GM19467 (cell line): ENCODE measurements around the gene GPC6.
"Not testable (repeated sequence)": the region's sequence is repeated elsewhere in the genome, so short reads cannot be mapped to it uniquely, and the experiment has no call there.

Experiments used
- ATAC-seq: cut with Tn5 transposase; IDR thresholded peaks from one replicate; pipeline ENCODE4 v1.9.1; 2021; ENCODE audit warnings: mild to moderate bottlenecking, moderate library complexity; ENCODE audit not compliant: unreplicated experiment

Gene GPC6

GRCh38 chr13:94263038-94263437, 1036.4 kb downstream of the GPC6 start:
- ATAC-seq: no peak

- ATAC-seq: no peak
These were observed 1041.2 kb downstream of the GPC6 start for GRCh38 chr13:94267581-94268366.

- ATAC-seq: no peak
These were observed 1042.1 kb downstream of the GPC6 start for GRCh38 chr13:94268661-94269060.

- no peak for ATAC-seq
These were observed 1043.0 kb downstream of the GPC6 start for GRCh38 chr13:94269557-94269956.

- no peak for ATAC-seq
These were observed 1043.9 kb downstream of the GPC6 start for GRCh38 chr13:94270556-94270955.

DNA sequence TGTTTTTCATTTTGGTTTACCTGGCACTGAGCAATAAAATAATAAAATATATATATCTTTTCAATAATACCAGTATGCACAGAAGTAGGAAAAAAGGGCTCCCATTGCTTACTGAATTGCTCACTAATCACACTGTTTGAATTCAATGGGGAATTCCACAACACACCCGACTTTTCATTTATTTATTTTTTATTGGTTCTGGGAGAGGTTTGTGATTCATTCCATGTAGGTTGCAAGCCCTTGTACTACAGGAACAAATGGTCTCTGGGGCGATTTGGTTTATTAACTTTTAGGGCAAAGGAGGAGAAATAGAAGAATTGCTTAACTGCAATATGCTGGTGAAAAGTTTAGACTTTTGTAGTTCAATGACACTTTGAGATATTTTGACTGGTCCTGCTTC, 1045.4 kb downstream of the GPC6 start:
- no peak for ATAC-seq

- no peak for ATAC-seq
These were observed 1053.7 kb downstream of the GPC6 start for GRCh38 chr13:94280349-94280748.

DNA sequence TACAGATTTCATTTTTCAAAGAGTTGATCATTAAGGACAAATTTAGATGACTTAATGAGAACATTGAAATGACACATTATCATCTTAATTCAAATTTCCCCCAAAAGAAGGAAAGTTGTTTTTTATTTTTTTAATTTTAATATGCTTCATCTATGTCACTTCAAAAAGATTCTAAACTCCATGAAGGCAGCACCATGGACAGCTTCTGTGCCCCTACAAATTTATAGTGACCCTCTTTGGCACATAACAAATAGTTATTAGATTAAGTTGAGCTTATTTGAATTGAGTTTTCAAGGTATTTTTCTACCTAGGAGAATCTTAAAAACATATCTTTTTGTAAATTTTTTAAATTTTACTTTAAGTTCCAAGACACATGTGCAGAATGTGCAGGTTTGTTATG, 1054.2 kb downstream of the GPC6 start:
- no peak for ATAC-seq

DNA sequence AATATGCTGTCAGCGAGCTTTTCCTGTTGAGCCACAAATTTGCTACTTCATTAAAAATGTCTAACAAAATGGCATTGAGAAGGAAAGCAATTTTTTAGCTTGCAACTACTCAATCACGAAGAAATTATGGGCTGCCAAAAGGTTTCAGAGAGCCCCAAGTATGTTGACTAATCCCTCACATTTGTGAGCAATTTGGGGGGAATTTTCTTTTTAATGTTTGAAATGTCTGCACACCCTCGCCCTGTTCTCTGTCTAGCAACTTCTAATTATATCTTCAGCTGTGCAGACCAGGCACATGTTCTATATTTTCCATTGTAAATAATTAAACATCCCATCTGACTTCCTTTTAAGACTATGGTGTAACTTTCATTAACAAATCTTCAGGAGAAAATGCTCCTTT, 1060.0 kb downstream of the GPC6 start:
- no peak for ATAC-seq

DNA sequence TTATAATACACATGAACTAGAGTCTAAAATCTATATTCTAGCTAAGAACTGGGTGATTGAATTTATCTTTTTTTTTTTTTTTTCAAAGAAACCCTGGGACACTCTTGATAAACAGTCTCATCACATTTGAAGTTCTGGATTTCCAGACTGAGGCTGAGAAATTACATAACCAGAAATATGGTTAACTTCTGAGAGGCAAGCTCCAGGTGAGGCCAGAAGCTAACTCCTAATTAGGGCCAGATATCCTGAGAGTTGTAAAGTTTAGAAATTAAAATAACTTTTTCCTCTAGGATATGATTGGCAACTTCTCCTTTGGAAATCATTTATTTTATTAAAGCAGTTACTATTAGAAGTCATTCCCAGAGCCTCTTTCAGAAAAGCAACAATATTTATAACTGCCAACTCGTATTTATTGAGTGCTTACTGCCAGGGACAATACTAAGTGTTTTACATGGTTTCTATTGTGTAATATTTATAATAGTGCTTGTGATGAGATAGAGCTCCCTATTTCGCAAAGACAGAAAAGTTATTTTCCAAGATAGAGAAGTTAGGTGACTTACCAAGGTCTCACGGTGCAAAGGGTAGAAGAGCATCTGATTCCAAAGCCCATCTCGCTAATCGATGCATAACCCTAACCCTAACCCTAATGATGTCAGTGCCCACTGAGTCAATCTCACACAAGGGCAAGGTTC, 1065.2 kb downstream of the GPC6 start:
- ATAC-seq: no peak

- ATAC-seq: no peak
These were observed 1065.7 kb downstream of the GPC6 start for GRCh38 chr13:94292323-94292640.

DNA sequence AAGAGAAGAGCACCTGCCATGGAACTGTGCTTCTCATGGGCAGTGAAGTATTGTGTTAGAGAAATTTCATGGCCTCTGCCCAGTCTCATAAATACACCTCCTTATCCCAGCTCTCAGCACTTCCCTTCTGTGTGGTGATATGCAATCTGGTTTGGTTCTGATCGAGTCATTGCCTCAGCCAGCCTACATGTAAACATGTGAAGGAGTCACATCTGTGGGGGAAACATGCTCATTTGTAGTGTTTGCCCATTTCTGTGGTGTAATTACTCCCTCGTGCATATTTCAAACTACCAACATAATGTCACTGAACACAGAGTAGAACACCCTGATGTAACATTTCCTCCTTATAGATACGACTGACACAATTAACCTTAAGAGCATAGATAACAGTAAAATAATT, 1069.9 kb downstream of the GPC6 start:
- ATAC-seq: no peak

DNA sequence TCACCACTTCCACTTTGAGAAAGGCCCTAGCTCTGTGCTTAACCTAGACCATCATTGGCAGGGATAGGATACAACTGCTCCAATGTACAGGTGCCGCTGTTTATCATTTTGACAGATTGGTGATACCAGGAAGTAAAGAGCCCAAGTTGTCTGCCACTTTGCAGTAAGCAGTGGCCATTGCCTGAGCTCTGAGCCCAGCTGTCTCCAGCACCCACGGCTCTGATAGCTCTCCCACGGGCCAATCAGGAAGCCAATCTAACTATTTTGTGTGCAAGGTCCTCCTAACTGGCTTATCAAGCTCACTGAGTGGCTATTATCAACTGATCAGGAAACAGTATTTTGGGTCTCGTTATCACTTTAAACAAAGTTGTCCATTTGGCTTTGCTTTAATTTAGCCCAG, 1071.7 kb downstream of the GPC6 start:
- no peak for ATAC-seq

DNA sequence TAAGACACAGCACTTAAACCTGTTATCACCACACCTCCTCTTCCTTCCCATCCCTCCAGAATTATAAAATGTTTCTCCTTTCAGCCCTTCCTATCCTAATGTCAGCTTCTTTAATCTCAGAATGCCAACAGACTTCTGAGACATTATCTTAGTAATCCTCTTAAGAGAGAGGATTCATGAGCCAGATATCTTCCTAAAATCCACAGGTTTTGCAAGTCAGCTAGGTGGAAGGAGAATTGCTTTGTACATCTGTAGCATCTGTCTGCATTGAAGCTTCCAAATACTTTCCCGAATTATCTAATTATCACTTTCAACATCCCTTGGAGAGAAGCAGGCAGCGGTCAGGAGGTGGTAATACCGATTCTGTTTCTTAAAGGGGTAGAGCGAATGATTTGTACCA, 1073.8 kb downstream of the GPC6 start:
- no peak for ATAC-seq

DNA sequence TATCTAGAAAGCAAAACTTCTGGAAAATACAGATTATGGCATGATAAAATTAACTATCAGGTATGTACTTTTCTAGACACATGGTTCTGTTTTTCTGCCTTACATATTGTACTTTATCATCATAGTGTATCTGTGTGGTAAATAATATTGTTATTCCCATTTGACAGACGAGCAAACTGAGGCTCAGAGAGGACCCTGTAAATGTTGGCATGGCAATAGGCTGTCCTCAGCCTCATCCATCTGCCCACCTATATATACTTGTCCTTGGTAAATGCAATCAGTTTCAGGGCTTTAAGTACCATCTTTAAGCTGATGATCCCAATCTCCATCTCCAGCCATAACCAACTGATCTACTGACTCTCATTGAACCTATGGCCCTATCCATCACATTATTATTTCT, 1074.9 kb downstream of the GPC6 start:
- ATAC-seq: no peak

DNA sequence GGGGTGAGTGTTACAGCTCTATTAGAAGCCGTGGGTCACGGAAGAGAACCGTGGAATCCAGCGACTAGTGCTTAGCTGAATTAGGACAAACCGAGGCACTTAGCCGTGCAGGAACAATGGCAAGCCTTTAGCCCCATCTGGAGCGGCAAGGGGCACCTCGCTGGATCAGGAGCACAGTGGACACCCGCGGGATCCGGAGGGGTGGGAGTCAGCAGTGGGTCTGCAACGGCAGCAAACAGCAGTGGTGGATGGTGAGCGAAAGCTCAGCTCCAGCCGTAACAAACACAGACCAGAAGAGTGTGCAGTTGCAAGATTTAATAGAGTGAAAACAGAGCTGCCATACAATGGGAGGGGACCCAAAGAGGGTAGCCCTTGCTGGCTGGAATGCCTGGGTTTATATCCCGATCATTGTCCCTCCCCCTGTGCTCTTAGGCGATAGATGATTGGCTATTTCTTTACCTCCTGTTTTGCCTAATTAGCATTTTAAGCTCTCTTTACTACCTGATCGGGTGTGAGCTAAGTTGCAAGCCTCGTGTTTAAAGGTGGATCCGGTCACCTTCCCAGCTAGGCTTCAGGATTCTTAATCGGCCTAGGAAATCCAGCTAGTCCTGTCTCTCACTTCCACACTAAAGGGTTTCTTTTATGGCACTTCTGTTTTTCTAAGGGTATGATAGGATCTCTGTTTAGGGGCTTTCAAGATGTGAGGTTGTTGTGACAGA, 1076.4 kb downstream of the GPC6 start:
- not testable (repeated sequence) for ATAC-seq

- no peak for ATAC-seq
These were observed 1077.1 kb downstream of the GPC6 start for GRCh38 chr13:94303644-94304174.

DNA sequence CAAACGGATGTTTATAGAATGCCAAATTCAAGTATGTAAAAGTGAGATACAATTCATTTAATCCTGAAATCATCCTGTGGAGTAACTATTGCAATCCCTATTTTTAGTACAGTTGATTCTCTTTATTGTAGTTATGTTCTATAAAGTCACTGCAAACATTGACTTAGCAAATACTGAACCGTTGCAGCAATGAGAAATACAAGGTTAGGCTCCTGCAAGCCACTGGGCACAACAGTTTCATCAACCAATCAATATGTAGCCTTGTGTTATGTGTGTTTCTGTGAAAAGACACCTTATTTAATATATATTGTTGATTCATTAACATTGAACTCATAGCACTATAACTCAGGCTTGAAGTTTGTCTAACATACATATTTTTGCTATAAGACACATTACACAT, 1078.4 kb downstream of the GPC6 start:
- ATAC-seq: no peak

GRCh38 chr13:94305463-94305862, 1078.9 kb downstream of the GPC6 start:
- no peak for ATAC-seq

DNA sequence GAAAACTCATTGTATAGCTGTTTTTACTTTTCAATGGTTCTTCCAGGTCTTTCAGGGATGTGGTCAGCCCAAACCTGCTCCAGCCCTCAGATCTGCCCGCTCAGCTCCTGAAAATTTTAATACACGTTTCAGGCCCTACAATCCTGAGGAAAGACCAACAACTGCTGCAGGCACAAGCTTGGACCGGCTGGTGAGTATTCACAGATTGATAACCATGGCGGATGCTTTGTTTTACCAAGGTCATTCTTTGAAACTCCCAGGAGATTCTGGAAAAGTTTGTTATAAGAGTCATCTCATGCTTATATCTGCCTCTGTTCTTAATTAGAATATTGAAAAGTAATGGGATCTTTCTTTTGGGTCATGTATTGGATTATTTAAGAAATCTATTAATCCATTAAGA, 1079.3 kb downstream of the GPC6 start:
- no peak for ATAC-seq

GRCh38 chr13:94308832-94309231, 1082.2 kb downstream of the GPC6 start:
- ATAC-seq: no peak

DNA sequence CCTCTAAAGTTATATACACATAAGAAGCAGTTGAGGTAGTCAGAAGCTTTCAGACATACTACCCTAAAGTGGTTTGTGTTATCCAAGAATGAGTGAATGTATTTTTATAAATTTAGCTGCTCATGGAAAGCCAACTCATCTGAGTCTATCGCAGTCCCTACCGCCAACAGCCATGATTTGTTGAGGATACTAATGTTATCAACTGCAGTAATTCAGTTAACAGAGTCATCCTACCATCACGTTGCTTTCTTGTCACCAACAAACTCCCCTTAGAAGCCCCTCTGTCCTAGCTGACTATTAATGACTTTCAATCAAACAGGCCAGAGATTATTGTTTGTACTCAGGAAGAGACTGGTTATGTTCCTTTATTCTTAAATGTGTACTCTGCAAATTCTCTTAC, 1083.0 kb downstream of the GPC6 start:
- no peak for ATAC-seq
